Measurements from ENCODE around the gene ANO1. TPM values are rescaled to one million over a fixed set of nuclear protein-coding genes. Genes with fewer than 3 reads are reported as not detected.

The ANO1 gene
- total and polyA plus RNA-seq, 4 donors, result 25.5 to 136 (median 69.8) TPM

GRCh38 chr11:70167723-70168404 lies 89.7 kb downstream of the ANO1 start:
- 89 to 92% methylated on average over 17 of the region's 17 CpGs for WGBS, 2 donors
- intact Hi-C loops (cut with DNase I), result no loop called here
- Histone ChIP-seq H3K9me3 (ENCODE audit: control insufficient read depth, low read length) (no peaks in the 10 kb centered on the region), H3K27me3 (ENCODE audit: control insufficient read depth in 1 of 2, insufficient read depth in 2 of 2, low read length in 1 of 2) (no peaks in the 10 kb centered on the region), H3K4me1 (ENCODE audit: control insufficient read depth in 1 of 2, insufficient read depth in 2 of 2, low read length in 2 of 2) (no peaks in the 10 kb centered on the region), H3K36me3 (ENCODE audit: control insufficient read depth in 1 of 2, insufficient read depth in 2 of 2, low read length in 1 of 2) (peaks cover 10 to 36% of the 10 kb centered on the region in 2 donors), H3K27ac (ENCODE audit: low read depth in 1 of 2, low read length in 2 of 2) (no peak overlapping the region), H3K4me3 (ENCODE audit: low read length in 2 of 2) (no peak overlapping the region)
- no peak for ATAC-seq (ENCODE audit: low FRiP score)
- DNase-seq, result no peak

- no peak overlapping the region for H3K4me3 ChIP-seq (ENCODE audit: low read length in 2 of 2)
- H3K9me3 ChIP-seq (ENCODE audit: control insufficient read depth, low read length), result no peaks in the 10 kb centered on the region
- 86 to 87% methylated on average over 6 of the region's 6 CpGs for WGBS, 2 donors
- no peaks in the 10 kb centered on the region for H3K4me1 ChIP-seq (ENCODE audit: control insufficient read depth in 1 of 2, insufficient read depth in 2 of 2, low read length in 2 of 2)
- ATAC-seq (ENCODE audit: low FRiP score) (no peak), DNase-seq (no peak)
- H3K36me3 ChIP-seq (ENCODE audit: control insufficient read depth in 1 of 2, insufficient read depth in 2 of 2, low read length in 1 of 2), result peaks cover 10 to 36% of the 10 kb centered on the region in 2 donors
- intact Hi-C loops (cut with DNase I), result no loop called here
- no peaks in the 10 kb centered on the region for H3K27me3 ChIP-seq (ENCODE audit: control insufficient read depth in 1 of 2, insufficient read depth in 2 of 2, low read length in 1 of 2)
- no peak overlapping the region for H3K27ac ChIP-seq (ENCODE audit: low read depth in 1 of 2, low read length in 2 of 2)
Measured at GRCh38 chr11:70168405-70168754, 90.3 kb downstream of the ANO1 start.

- Histone ChIP-seq H3K36me3 (ENCODE audit: control insufficient read depth in 1 of 2, insufficient read depth in 2 of 2, low read length in 1 of 2) (peaks cover 4 to 33% of the 10 kb centered on the region in 2 donors), H3K9me3 (ENCODE audit: control insufficient read depth, low read length) (no peaks in the 10 kb centered on the region), H3K27me3 (ENCODE audit: control insufficient read depth in 1 of 2, insufficient read depth in 2 of 2, low read length in 1 of 2) (no peaks in the 10 kb centered on the region), H3K27ac (ENCODE audit: low read depth in 1 of 2, low read length in 2 of 2) (no peak overlapping the region), H3K4me3 (ENCODE audit: low read length in 2 of 2) (no peak overlapping the region), H3K4me1 (ENCODE audit: control insufficient read depth in 1 of 2, insufficient read depth in 2 of 2, low read length in 2 of 2) (no peaks in the 10 kb centered on the region)
- 45 to 47% methylated on average over 11 of the region's 11 CpGs for WGBS, 2 donors
- intact Hi-C loops (cut with DNase I), result no loop called here
- ATAC-seq (ENCODE audit: low FRiP score) (no peak), DNase-seq (no peak)
Measured at GRCh38 chr11:70169127-70169526, 91.0 kb downstream of the ANO1 start.

- no peak for ATAC-seq (ENCODE audit: low FRiP score)
- peaks cover 3 to 32% of the 10 kb centered on the region in 2 donors for H3K36me3 ChIP-seq (ENCODE audit: control insufficient read depth in 1 of 2, insufficient read depth in 2 of 2, low read length in 1 of 2)
- WGBS, 2 donors, result 30 to 51% methylated on average over 7 to 8 of the region's 8 CpGs
- intact Hi-C loops (cut with DNase I), result no loop called here
- H3K4me1 ChIP-seq (ENCODE audit: control insufficient read depth in 1 of 2, insufficient read depth in 2 of 2, low read length in 2 of 2), result no peaks in the 10 kb centered on the region
- H3K9me3 ChIP-seq (ENCODE audit: control insufficient read depth, low read length), result no peaks in the 10 kb centered on the region
- H3K27me3 ChIP-seq (ENCODE audit: control insufficient read depth in 1 of 2, insufficient read depth in 2 of 2, low read length in 1 of 2), result no peaks in the 10 kb centered on the region
- no peak overlapping the region for H3K4me3 ChIP-seq (ENCODE audit: low read length in 2 of 2)
- no peak overlapping the region for H3K27ac ChIP-seq (ENCODE audit: low read depth in 1 of 2, low read length in 2 of 2)
- no peak for DNase-seq
Measured at GRCh38 chr11:70169632-70170031, 91.5 kb downstream of the ANO1 start.

- no peak for DNase-seq
- H3K9me3 ChIP-seq (ENCODE audit: control insufficient read depth, low read length), result no peaks in the 10 kb centered on the region
- intact Hi-C loops (cut with DNase I), result no loop called here
- WGBS, 2 donors, result 86 to 91% methylated on average over 22 of the region's 22 CpGs
- no peak overlapping the region for H3K27ac ChIP-seq (ENCODE audit: low read depth in 1 of 2, low read length in 2 of 2)
- H3K4me1 ChIP-seq (ENCODE audit: control insufficient read depth in 1 of 2, insufficient read depth in 2 of 2, low read length in 2 of 2), result no peaks in the 10 kb centered on the region
- no peak for ATAC-seq (ENCODE audit: low FRiP score)
- no peak overlapping the region for H3K4me3 ChIP-seq (ENCODE audit: low read length in 2 of 2)
- H3K27me3 ChIP-seq (ENCODE audit: control insufficient read depth in 1 of 2, insufficient read depth in 2 of 2, low read length in 1 of 2), result no peaks in the 10 kb centered on the region
- peaks cover 3 to 32% of the 10 kb centered on the region in 2 donors for H3K36me3 ChIP-seq (ENCODE audit: control insufficient read depth in 1 of 2, insufficient read depth in 2 of 2, low read length in 1 of 2)
Measured at GRCh38 chr11:70170596-70171210, 92.6 kb downstream of the ANO1 start.

GRCh38 chr11:70173018-70173417 lies 94.9 kb downstream of the ANO1 start:
- no peak for ATAC-seq (ENCODE audit: low FRiP score)
- WGBS, 2 donors, result 70 to 81% methylated on average over 4 of the region's 4 CpGs
- intact Hi-C loops (cut with DNase I), result no loop called here
- peaks cover 0 to 26% of the 10 kb centered on the region in 2 donors for H3K36me3 ChIP-seq (ENCODE audit: control insufficient read depth in 1 of 2, insufficient read depth in 2 of 2, low read length in 1 of 2)
- no peak overlapping the region for H3K27ac ChIP-seq (ENCODE audit: low read depth in 1 of 2, low read length in 2 of 2)
- no peaks in the 10 kb centered on the region for H3K4me1 ChIP-seq (ENCODE audit: control insufficient read depth in 1 of 2, insufficient read depth in 2 of 2, low read length in 2 of 2)
- no peaks in the 10 kb centered on the region for H3K27me3 ChIP-seq (ENCODE audit: control insufficient read depth in 1 of 2, insufficient read depth in 2 of 2, low read length in 1 of 2)
- no peak for DNase-seq
- H3K9me3 ChIP-seq (ENCODE audit: control insufficient read depth, low read length), result no peaks in the 10 kb centered on the region
- H3K4me3 ChIP-seq (ENCODE audit: low read length in 2 of 2), result no peak overlapping the region

GRCh38 chr11:70174547-70175235 lies 96.6 kb downstream of the ANO1 start:
- no peaks in the 10 kb centered on the region for H3K9me3 ChIP-seq (ENCODE audit: control insufficient read depth, low read length)
- H3K27ac ChIP-seq (ENCODE audit: low read depth in 1 of 2, low read length in 2 of 2), result no peak overlapping the region
- H3K4me3 ChIP-seq (ENCODE audit: low read length in 2 of 2), result no peak overlapping the region
- H3K4me1 ChIP-seq (ENCODE audit: control insufficient read depth in 1 of 2, insufficient read depth in 2 of 2, low read length in 2 of 2), result no peaks in the 10 kb centered on the region
- no peak for DNase-seq
- intact Hi-C loops (cut with DNase I), result no loop called here
- ATAC-seq (ENCODE audit: low FRiP score), result no peak
- WGBS, 2 donors, result 77 to 87% methylated on average over 17 of the region's 17 CpGs
- peaks cover 0 to 17% of the 10 kb centered on the region in 2 donors for H3K36me3 ChIP-seq (ENCODE audit: control insufficient read depth in 1 of 2, insufficient read depth in 2 of 2, low read length in 1 of 2)
- H3K27me3 ChIP-seq (ENCODE audit: control insufficient read depth in 1 of 2, insufficient read depth in 2 of 2, low read length in 1 of 2), result no peaks in the 10 kb centered on the region

GRCh38 chr11:70175236-70175698 lies 97.2 kb downstream of the ANO1 start:
- no peaks in the 10 kb centered on the region for H3K4me1 ChIP-seq (ENCODE audit: control insufficient read depth in 1 of 2, insufficient read depth in 2 of 2, low read length in 2 of 2)
- peaks cover 0 to 14% of the 10 kb centered on the region in 2 donors for H3K36me3 ChIP-seq (ENCODE audit: control insufficient read depth in 1 of 2, insufficient read depth in 2 of 2, low read length in 1 of 2)
- DNase-seq (no peak), ATAC-seq (ENCODE audit: low FRiP score) (no peak)
- H3K9me3 ChIP-seq (ENCODE audit: control insufficient read depth, low read length), result no peaks in the 10 kb centered on the region
- no peak overlapping the region for H3K4me3 ChIP-seq (ENCODE audit: low read length in 2 of 2)
- 63 to 68% methylated on average over 15 of the region's 15 CpGs for WGBS, 2 donors
- no peak overlapping the region for H3K27ac ChIP-seq (ENCODE audit: low read depth in 1 of 2, low read length in 2 of 2)
- intact Hi-C loops (cut with DNase I), result no loop called here
- H3K27me3 ChIP-seq (ENCODE audit: control insufficient read depth in 1 of 2, insufficient read depth in 2 of 2, low read length in 1 of 2), result no peaks in the 10 kb centered on the region

Measured in aorta (tissue), 5 donors.